IMR-90 (cell line): ENCODE results near the gene CLDN2. TPM values are rescaled to one million over a fixed set of nuclear protein-coding genes. Genes with fewer than 3 reads are reported as not detected.
A peak's percentile ranks its signal among the peaks of the same experiment; 100 is the strongest.

ENCODE experiments used
- ATAC-seq: fragments of 200-7000 bp; cut with Tn5 transposase; 2 replicates; pipeline ENCODE4 v1.9.1; 2020; ENCODE audit warnings: low read depth, mild to moderate bottlenecking, moderate library complexity
- BruUV-seq: library from RNA; stranded (reverse); fragments of 400-500 nt; replicated peaks from 2 replicates; lab custom pipeline; 2021; lab: Mats Ljungman, UMichigan
- CTCF ChIA-PET: fragments of 300-600 bp; formaldehyde crosslinking; extraction: SDS; loops from one replicate; lab custom pipeline; 2021; ENCODE audit warnings: antibody characterized with exemption; lab: Yijun Ruan, JAX
- POLR2A ChIA-PET: fragments of 300-600 bp; sonication (Branson Sonifier 250); formaldehyde crosslinking; loops from one replicate; lab custom pipeline; 2022; ENCODE audit warnings: antibody characterized with exemption; ENCODE audit not compliant: unreplicated experiment; lab: Charles Lee
- DNase-seq: peaks from one replicate; pipeline ENCODE4 v3.0.0; 2013
- H2AFZ ChIP-seq: replicated peaks from 2 replicates; pipeline ENCODE3; 2013; ENCODE audit warnings: low read length, mild to moderate bottlenecking; ENCODE audit not compliant: poor library complexity
- H2AK5ac ChIP-seq: 2 replicates; pipeline ENCODE4 v1.6.1; 2013; ENCODE audit warnings: low read depth, low read length, inconsistent platforms
- H2AK9ac ChIP-seq: replicated peaks from 2 replicates; pipeline ENCODE3; 2013; ENCODE audit warnings: mild to moderate bottlenecking, low read depth, low read length, moderate library complexity; ENCODE audit not compliant: poor library complexity
- H2BK120ac ChIP-seq: 2 replicates; pipeline ENCODE4 v1.6.1; 2013; ENCODE audit warnings: low read depth, low read length, inconsistent platforms
- H2BK15ac ChIP-seq: 3 replicates; pipeline ENCODE4 v1.6.1; 2013; ENCODE audit warnings: low read depth, low read length, inconsistent platforms
- H2BK20ac ChIP-seq: 2 replicates; pipeline ENCODE4 v1.6.1; 2013; ENCODE audit warnings: low read depth, mild to moderate bottlenecking, inconsistent platforms, low read length, moderate library complexity
- H2BK5ac ChIP-seq: 2 replicates; pipeline ENCODE4 v1.6.1; 2013; ENCODE audit warnings: mild to moderate bottlenecking, low read depth, low read length, inconsistent platforms; ENCODE audit not compliant: poor library complexity, severe bottlenecking
- H3K14ac ChIP-seq: replicated peaks from 2 replicates; pipeline ENCODE4 v1.6.1; 2013; ENCODE audit warnings: low read depth, low read length, inconsistent platforms
- H3K18ac ChIP-seq: 2 replicates; pipeline ENCODE4 v1.6.1; 2013; ENCODE audit warnings: low read depth, low read length, control low read depth
- H3K23ac ChIP-seq: 2 replicates; pipeline ENCODE4 v1.6.1; 2013; ENCODE audit warnings: low read depth, low read length, inconsistent platforms
- H3K27ac ChIP-seq: 2 replicates; pipeline ENCODE4 v1.5.1; 2013; ENCODE audit warnings: mild to moderate bottlenecking, control low read depth, low read length; ENCODE audit not compliant: insufficient read depth
- H3K27me3 ChIP-seq: 2 replicates; pipeline ENCODE4 v1.6.1; 2013; ENCODE audit warnings: low read length; ENCODE audit not compliant: control insufficient read depth, insufficient read depth
- H3K36me3 ChIP-seq: 2 replicates; pipeline ENCODE4 v1.6.1; 2013; ENCODE audit warnings: low read length, mixed read lengths; ENCODE audit not compliant: control insufficient read depth, insufficient read depth
- H3K4ac ChIP-seq: 2 replicates; pipeline ENCODE4 v1.6.1; 2013; ENCODE audit warnings: low read depth, low read length, inconsistent platforms
- H3K4me1 ChIP-seq: 2 replicates; pipeline ENCODE4 v1.6.1; 2013; ENCODE audit warnings: low read length, mixed read lengths; ENCODE audit not compliant: control insufficient read depth, insufficient read depth
- H3K4me2 ChIP-seq: 2 replicates; pipeline ENCODE4 v1.6.1; 2013; ENCODE audit warnings: low read depth, mild to moderate bottlenecking, control low read depth, low read length, moderate library complexity
- H3K4me3 ChIP-seq: 2 replicates; pipeline ENCODE4 v1.5.1; 2013; ENCODE audit warnings: low read depth, mild to moderate bottlenecking, control low read depth, low read length, moderate library complexity; ENCODE audit not compliant: insufficient read depth
- H3K56ac ChIP-seq: 2 replicates; pipeline ENCODE4 v1.6.1; 2013; ENCODE audit warnings: low read length, inconsistent platforms; ENCODE audit not compliant: insufficient read depth; ENCODE audit errors: extremely low read depth
- H3K79me1 ChIP-seq, 2 experiments: 2 replicates each; pipeline ENCODE4 v1.6.1; 2013; ENCODE audit warnings: low read length in 2 of 2, inconsistent platforms in 1 of 2, low read depth in 1 of 2
- H3K9ac ChIP-seq: 2 replicates; pipeline ENCODE4 v1.6.1; 2013; ENCODE audit warnings: low read depth, low read length, control low read depth
- H3K9me1 ChIP-seq: 2 replicates; pipeline ENCODE4 v1.6.1; 2013; ENCODE audit warnings: low read length, inconsistent platforms; ENCODE audit not compliant: insufficient read depth
- H3K9me3 ChIP-seq: 2 replicates; pipeline ENCODE4 v1.6.1; 2013; ENCODE audit warnings: low read length; ENCODE audit not compliant: control insufficient read depth, insufficient read depth
- H4K20me1 ChIP-seq: 2 replicates; pipeline ENCODE4 v1.6.1; 2013; ENCODE audit warnings: low read length, inconsistent platforms; ENCODE audit not compliant: insufficient read depth
- H4K5ac ChIP-seq: 2 replicates; pipeline ENCODE4 v1.6.1; 2013; ENCODE audit warnings: mild to moderate bottlenecking, low read depth, low read length, control low read depth
- H4K8ac ChIP-seq, 2 experiments: 2 replicates each; pipeline ENCODE4 v1.6.1; 2013; ENCODE audit warnings: low read depth in 2 of 2, low read length in 2 of 2, control low read depth in 1 of 2, inconsistent platforms in 1 of 2
- H4K91ac ChIP-seq: 2 replicates; pipeline ENCODE4 v1.6.1; 2013; ENCODE audit warnings: low read depth, low read length, inconsistent platforms; ENCODE audit not compliant: insufficient read depth
- CEBPB ChIP-seq: IDR thresholded peaks from 2 replicates; pipeline ENCODE4 v1.6.1; 2012; ENCODE audit warnings: low read depth, low read length, improper control_type of control experiment
- CHD1 ChIP-seq: IDR thresholded peaks from 2 replicates; pipeline ENCODE4 v1.6.1; 2012; ENCODE audit warnings: low read depth, low read length, improper control_type of control experiment
- NFE2L2 ChIP-seq: fragments of 150-350 bp; IDR thresholded peaks from 2 replicates; pipeline ENCODE4 v1.6.1; 2016; ENCODE audit warnings: low read depth, mild to moderate bottlenecking, low read length
- RFX5 ChIP-seq: IDR thresholded peaks from 2 replicates; pipeline ENCODE4 v1.8.0; 2012; ENCODE audit warnings: low read depth, mild to moderate bottlenecking, low read length, moderate library complexity
- WGBS, 2 experiments: methylation state at CpG; one replicate each; pipeline versions ENCODE4 v1.1.5 to v1.1.7; 2013; ENCODE audit warnings: missing lambda C conversion rate in 2 of 2; ENCODE audit not compliant: insufficient read length in 1 of 2; ENCODE audit errors: extremely low coverage in 2 of 2; 5-methylcytosine and 5-hydroxymethylcytosine counted together
- dilution Hi-C: fragments of 300-500 bp; cut with HindIII; formaldehyde crosslinking; loops from one replicate; pipeline ENCODE4 v1.14.3; 2018; ENCODE audit warnings: low sequenced_read_pairs; ENCODE audit not compliant: unreplicated experiment
- in situ Hi-C: fragments of 300-500 bp; cut with MboI; formaldehyde crosslinking; loops from 3 replicates; pipeline ENCODE4 v1.14.3; 2019; ENCODE audit warnings: low sequenced_read_pairs, inconsistent platforms, mixed read lengths
- intact Hi-C: fragments of 100-400 bp; cut with micrococcal nuclease; formaldehyde crosslinking; loops from 2 replicates; pipeline ENCODE4 v1.10.0; 2022
- polyA plus RNA-seq, 3 experiments: library from polyadenylated mRNA; depleted of rRNA; stranded (reverse); fragments of >200 nt; gene quantifications; 2 replicates each; pipeline ENCODE4 v1.2.3, GENCODE V29; 2012; ENCODE audit warnings: low replicate concordance in 1 of 3
- total RNA-seq: library from RNA; depleted of rRNA; stranded (reverse); fragments of >200 nt; gene quantifications from 2 replicates; pipeline ENCODE4 v1.2.3, GENCODE V29; 2012

CLDN2 gene
- total and polyA plus RNA-seq, 2 of the 4 experiments (the other 2 are of a cell fraction): 0.03 TPM; not detected in 1

DNA sequence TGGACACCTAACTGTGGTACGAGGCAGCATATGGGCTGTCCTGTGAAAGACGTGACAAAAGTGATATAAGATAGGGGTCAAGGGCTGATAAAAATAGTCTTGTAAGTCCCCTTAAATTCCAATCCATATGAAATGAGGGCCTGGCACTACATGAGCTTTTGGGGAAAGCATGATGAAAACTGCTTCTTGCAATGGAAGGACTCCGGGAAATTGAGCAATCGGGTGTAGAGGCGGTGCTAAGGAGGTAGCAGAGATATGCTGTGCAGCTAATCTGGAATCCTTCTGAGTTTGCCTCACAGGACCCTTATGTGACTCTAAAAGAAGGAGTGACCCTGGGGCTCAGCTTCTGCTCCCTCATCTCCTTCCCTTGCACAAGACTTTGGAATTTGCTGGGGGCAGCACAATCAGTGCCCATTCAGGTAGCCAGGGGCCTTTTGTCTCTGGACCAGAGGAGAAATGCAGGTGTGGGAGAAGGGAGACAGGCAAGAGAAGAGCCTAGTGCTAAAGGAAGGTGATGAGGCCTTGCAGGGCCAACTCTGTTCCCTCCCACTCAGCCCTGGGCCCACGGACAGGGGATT, 12.8 kb downstream of the CLDN2 start:
- in situ Hi-C loops (no loop called here), dilution Hi-C loops (no loop called here), intact Hi-C loops (loop anchor here (2.0 kb wide), 1 partner anchor 38 kb away; no protein-coding TSS in a partner anchor)
- H3K9me1 ChIP-seq: peaks cover 7% of the 10 kb centered on the region; the same call in 1 of the 2 replicates
- no CpG with 5 or more reads among the region's 6 CpGs for WGBS, 2 experiments
- H3K79me1 ChIP-seq: no peaks in the 10 kb centered on the region
- no peak overlapping the region for H3K56ac ChIP-seq
- no peaks in the 10 kb centered on the region; the same call in 1 of the 2 replicates for H4K20me1 ChIP-seq
- peaks cover 1% of the 10 kb centered on the region; the same call in 1 of the 2 replicates for H3K36me3 ChIP-seq
- peak overlapping the region; percentile 3; the same call in 1 of the 2 replicates for H2AK5ac ChIP-seq
- 0 out of 2 replicates have a peak overlapping the region, but pooled peaks have one; percentile 11 for H2BK120ac ChIP-seq
- H3K4me3 ChIP-seq: no peak overlapping the region
- no peak overlapping the region for H2AK9ac ChIP-seq
- H4K8ac ChIP-seq: no peak overlapping the region; a peak in 1 of 4 replicates
- DNase-seq (peak; percentile 35), ATAC-seq (peak; percentile 39)
- peak overlapping the region; percentile 19 for H3K4ac ChIP-seq
- no peak overlapping the region for H2AFZ ChIP-seq
- peaks cover 2% of the 10 kb centered on the region; the same call in 1 of the 2 replicates for H3K27me3 ChIP-seq
- 0 out of 2 replicates have a peak overlapping the region, but pooled peaks have one; percentile 16 for H3K4me2 ChIP-seq
- peak overlapping the region; percentile 7; the same call in 1 of the 2 replicates for H3K23ac ChIP-seq
- peaks cover 10% of the 10 kb centered on the region for H3K4me1 ChIP-seq
- peak overlapping the region; percentile 64; the same call in 1 of the 3 replicates for H2BK15ac ChIP-seq
- H3K9ac ChIP-seq: no peak overlapping the region
- ChIA-PET POLR2A (no interaction called here), CTCF (interaction anchor here (1.1 to 1.2 kb wide), 2 partner anchors 30 to 34 kb away, joined by 3 read pairs; no protein-coding TSS in a partner anchor)
- no peak for TF ChIP-seq NFE2L2
- TF ChIP-seq RFX5: no peak
- no peak for TF ChIP-seq CHD1
- TF ChIP-seq CEBPB: peak; percentile 66; the same call in 1 of the 2 replicates
- 0 out of 2 replicates have a peak overlapping the region, but pooled peaks have one; percentile 5 for H3K18ac ChIP-seq
- peak overlapping the region; percentile 13; the same call in 1 of the 2 replicates for H3K14ac ChIP-seq
- BruUV-seq: no TSS peak
- H2BK20ac ChIP-seq: no peak overlapping the region; the same call in 1 of the 2 replicates
- H4K5ac ChIP-seq: no peak overlapping the region
- peak overlapping the region; percentile 14 for H2BK5ac ChIP-seq
- no peak overlapping the region; the same call in 1 of the 2 replicates for H4K91ac ChIP-seq
- H3K9me3 ChIP-seq: no peaks in the 10 kb centered on the region
- peak overlapping the region; percentile 61; the same call in 1 of the 2 replicates for H3K27ac ChIP-seq
